ENCODE results near the gene AIG1.

The AIG1 gene

DNA sequence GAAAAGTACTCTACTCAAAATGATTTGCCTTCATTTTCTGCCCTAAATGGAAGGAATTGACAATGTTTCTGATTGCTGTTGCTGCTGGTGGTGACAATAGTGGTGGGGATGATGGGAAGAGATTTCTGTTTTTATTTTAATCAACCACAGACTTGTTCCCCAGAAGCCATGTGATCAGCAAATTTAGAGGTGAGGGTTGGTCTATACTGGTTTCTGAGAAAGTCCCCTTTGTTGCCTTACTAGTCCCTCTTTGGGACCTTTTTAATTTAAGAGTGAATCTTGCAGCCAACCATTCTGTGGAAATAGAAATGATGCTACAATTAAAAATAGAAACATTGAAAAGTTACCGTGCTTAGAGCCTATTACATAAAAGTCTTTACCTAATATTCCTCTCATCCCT lies 43.2 kb downstream of the AIG1 start:
- Histone ChIP-seq H3K9ac (no peak overlapping the region), H2AFZ (ENCODE audit: low read depth) (no peak overlapping the region), H3K4me1 (ENCODE audit: low read depth, poor library complexity, severe bottlenecking) (peaks cover 4% of the 10 kb centered on the region), H4K20me1 (ENCODE audit: insufficient read depth) (no peaks in the 10 kb centered on the region), H3K36me3 (ENCODE audit: insufficient read depth) (no peaks in the 10 kb centered on the region), H3K27me3 (ENCODE audit: insufficient read depth, low read depth) (no peaks in the 10 kb centered on the region), H3K4me2 (no peak overlapping the region), H3K79me2 (ENCODE audit: insufficient read depth, low read depth) (no peaks in the 10 kb centered on the region), H3K27ac (no peak overlapping the region), H3K4me3 (IDR thresholded peaks at IDR 0.05; ENCODE audit: insufficient read depth, low read depth, low read length) (no peak overlapping the region)
- TF ChIP-seq, protein P1, sequence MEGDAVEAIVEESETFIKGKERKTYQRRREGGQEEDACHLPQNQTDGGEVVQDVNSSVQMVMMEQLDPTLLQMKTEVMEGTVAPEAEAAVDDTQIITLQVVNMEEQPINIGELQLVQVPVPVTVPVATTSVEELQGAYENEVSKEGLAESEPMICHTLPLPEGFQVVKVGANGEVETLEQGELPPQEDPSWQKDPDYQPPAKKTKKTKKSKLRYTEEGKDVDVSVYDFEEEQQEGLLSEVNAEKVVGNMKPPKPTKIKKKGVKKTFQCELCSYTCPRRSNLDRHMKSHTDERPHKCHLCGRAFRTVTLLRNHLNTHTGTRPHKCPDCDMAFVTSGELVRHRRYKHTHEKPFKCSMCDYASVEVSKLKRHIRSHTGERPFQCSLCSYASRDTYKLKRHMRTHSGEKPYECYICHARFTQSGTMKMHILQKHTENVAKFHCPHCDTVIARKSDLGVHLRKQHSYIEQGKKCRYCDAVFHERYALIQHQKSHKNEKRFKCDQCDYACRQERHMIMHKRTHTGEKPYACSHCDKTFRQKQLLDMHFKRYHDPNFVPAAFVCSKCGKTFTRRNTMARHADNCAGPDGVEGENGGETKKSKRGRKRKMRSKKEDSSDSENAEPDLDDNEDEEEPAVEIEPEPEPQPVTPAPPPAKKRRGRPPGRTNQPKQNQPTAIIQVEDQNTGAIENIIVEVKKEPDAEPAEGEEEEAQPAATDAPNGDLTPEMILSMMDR (conservative IDR thresholded peaks at IDR 0.05; ENCODE audit: low read depth, low read length), result no peak

DNA sequence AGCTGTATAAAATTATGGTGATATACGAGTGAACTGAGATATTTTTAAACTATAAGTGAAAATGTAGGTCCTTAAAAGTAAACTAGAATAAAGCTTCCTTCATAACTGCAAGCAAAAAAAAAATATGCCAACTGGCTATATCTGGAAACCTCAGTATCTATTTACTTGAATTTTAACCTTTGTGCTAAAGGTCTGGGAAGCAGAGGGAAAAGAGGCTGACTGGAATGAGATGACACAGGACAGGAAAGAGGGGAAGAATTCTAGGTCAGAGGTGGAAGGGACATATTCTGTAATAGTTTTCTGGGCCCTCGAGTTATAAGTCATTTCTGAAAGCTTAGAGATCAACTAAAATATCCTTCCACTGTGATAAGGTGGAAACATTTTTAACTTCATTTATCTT lies 46.8 kb downstream of the AIG1 start:
- no peaks in the 10 kb centered on the region for H4K20me1 ChIP-seq (ENCODE audit: insufficient read depth)
- TF ChIP-seq, protein P1 (conservative IDR thresholded peaks at IDR 0.05; ENCODE audit: low read depth, low read length), result no peak
- no peaks in the 10 kb centered on the region for H3K36me3 ChIP-seq (ENCODE audit: insufficient read depth)
- H3K4me1 ChIP-seq (ENCODE audit: low read depth, poor library complexity, severe bottlenecking), result peaks cover 4% of the 10 kb centered on the region
- H3K27me3 ChIP-seq (ENCODE audit: insufficient read depth, low read depth), result no peaks in the 10 kb centered on the region
- H3K4me2 ChIP-seq, result no peak overlapping the region
- H3K9ac ChIP-seq, result no peak overlapping the region
- H3K27ac ChIP-seq, result no peak overlapping the region
- H2AFZ ChIP-seq (ENCODE audit: low read depth), result no peak overlapping the region
- no peaks in the 10 kb centered on the region for H3K79me2 ChIP-seq (ENCODE audit: insufficient read depth, low read depth)
- no peak overlapping the region for H3K4me3 ChIP-seq (IDR thresholded peaks at IDR 0.05; ENCODE audit: insufficient read depth, low read depth, low read length)

DNA sequence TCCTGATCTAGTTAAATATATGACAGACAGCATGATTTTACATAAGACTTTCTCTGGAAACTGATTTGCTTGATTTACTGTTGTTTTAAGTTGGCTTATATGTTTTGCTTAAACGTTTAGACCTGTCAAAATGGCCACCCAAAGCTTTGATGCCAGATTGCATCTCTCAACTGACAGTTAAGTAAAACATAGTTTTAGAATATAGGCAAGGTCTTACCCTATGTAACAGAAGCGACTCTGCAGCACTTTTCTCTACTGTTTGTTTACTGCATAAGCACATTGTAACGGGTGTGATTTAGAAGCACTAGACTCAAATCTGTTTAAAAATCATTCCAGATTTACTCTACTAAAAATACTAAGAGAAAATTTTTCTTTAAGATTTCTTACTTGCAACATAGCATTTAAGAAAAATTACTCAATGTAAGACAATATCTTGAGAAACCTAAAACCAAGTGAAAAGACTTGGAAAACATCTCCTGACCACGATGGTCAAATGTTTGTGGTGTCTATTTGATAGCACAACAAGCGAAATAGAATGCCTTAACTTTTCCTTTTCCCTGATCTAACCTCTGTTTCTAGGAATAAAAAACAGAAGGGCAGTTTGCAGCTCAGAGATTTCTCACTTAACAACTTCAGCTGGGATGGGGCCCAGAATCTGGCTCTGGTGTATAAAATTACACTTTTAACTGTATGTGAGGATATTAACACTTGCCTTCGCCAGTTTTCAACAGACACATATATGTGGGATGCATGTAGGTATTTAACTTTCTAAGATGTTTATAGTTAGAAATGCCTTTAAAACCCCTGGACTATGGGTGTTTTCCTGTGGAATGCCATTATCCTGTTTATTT lies 47.4 kb downstream of the AIG1 start:
- no peak overlapping the region for H3K4me2 ChIP-seq
- H3K4me3 ChIP-seq (IDR thresholded peaks at IDR 0.05; ENCODE audit: insufficient read depth, low read depth, low read length), result no peak overlapping the region
- no peaks in the 10 kb centered on the region for H3K27me3 ChIP-seq (ENCODE audit: insufficient read depth, low read depth)
- H3K9ac ChIP-seq, result no peak overlapping the region
- H3K36me3 ChIP-seq (ENCODE audit: insufficient read depth), result no peaks in the 10 kb centered on the region
- H4K20me1 ChIP-seq (ENCODE audit: insufficient read depth), result no peaks in the 10 kb centered on the region
- no peak overlapping the region for H2AFZ ChIP-seq (ENCODE audit: low read depth)
- no peaks in the 10 kb centered on the region for H3K79me2 ChIP-seq (ENCODE audit: insufficient read depth, low read depth)
- no peak overlapping the region for H3K27ac ChIP-seq
- peaks cover 4% of the 10 kb centered on the region for H3K4me1 ChIP-seq (ENCODE audit: low read depth, poor library complexity, severe bottlenecking)
- TF ChIP-seq, protein P1 (conservative IDR thresholded peaks at IDR 0.05; ENCODE audit: low read depth, low read length), result no peak

DNA sequence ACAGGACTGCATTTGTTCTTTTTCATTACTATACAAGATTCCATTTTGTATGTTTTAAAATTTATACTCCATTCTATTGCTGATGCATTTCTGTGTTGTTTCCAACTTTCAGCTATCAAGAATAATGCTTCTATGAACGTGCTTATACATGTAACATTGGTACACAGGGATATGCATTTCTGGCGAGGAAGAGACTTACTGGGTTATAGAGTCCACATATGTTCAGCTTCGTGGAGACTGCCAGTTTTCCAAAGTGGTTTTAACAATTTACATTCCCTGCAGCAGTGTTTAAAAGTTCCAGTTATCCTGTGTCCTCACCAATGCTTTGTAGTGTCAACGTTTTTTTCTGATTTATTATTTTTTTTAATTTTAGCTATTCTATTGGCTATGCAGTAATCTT lies 48.5 kb downstream of the AIG1 start:
- Histone ChIP-seq H2AFZ (ENCODE audit: low read depth) (no peak overlapping the region), H3K27me3 (ENCODE audit: insufficient read depth, low read depth) (no peaks in the 10 kb centered on the region), H3K4me2 (no peak overlapping the region), H3K36me3 (ENCODE audit: insufficient read depth) (no peaks in the 10 kb centered on the region), H3K4me1 (ENCODE audit: low read depth, poor library complexity, severe bottlenecking) (no peaks in the 10 kb centered on the region), H3K27ac (no peak overlapping the region), H3K79me2 (ENCODE audit: insufficient read depth, low read depth) (no peaks in the 10 kb centered on the region), H3K9ac (no peak overlapping the region), H4K20me1 (ENCODE audit: insufficient read depth) (no peaks in the 10 kb centered on the region), H3K4me3 (IDR thresholded peaks at IDR 0.05; ENCODE audit: insufficient read depth, low read depth, low read length) (no peak overlapping the region)
- TF ChIP-seq, protein P1 (conservative IDR thresholded peaks at IDR 0.05; ENCODE audit: low read depth, low read length), result no peak
